Nephron (organoid): ENCODE data around the gene PTRH2.

ENCODE experiments used
- H3K27ac Mint-ChIP-seq, 3 experiments: 2 replicates each; pipeline ENCODE4 v1.8.0; 2020; ENCODE audit warnings: mixed read lengths in 3 of 3, mild to moderate bottlenecking in 2 of 3, moderate library complexity in 1 of 3
- H3K27me3 Mint-ChIP-seq: 2 replicates; pipeline ENCODE4 v1.8.0; 2021; ENCODE audit warnings: low read depth, mild to moderate bottlenecking, moderate library complexity, mixed read lengths
- H3K36me3 Mint-ChIP-seq: 2 replicates; pipeline ENCODE4 v1.8.0; 2020; ENCODE audit warnings: low read depth, mixed read lengths
- H3K4me1 Mint-ChIP-seq: 2 replicates; pipeline ENCODE4 v1.8.0; 2020; ENCODE audit warnings: mixed read lengths
- H3K4me3 Mint-ChIP-seq, 3 experiments: 2 replicates each; pipeline ENCODE4 v1.8.0; 2020; ENCODE audit warnings: mild to moderate bottlenecking in 3 of 3, mixed read lengths in 3 of 3, moderate library complexity in 2 of 3
- H3K9me3 Mint-ChIP-seq: 2 replicates; pipeline ENCODE4 v1.8.0; 2020; ENCODE audit warnings: mixed read lengths
- CTCF ChIP-seq, 3 experiments: fragments of 200-600 bp; sonication (generic); IDR thresholded peaks; one replicate each; pipeline ENCODE4 v1.5.0; 2021; ENCODE audit warnings: antibody characterized with exemption in 3 of 3; ENCODE audit not compliant: unreplicated experiment in 3 of 3

Gene PTRH2

GRCh38 chr17:59743842-59744241, 36.6 kb upstream of the PTRH2 start:
- no peak overlapping the region for H3K27ac Mint-ChIP-seq
- H3K36me3 Mint-ChIP-seq, result peaks cover 40% of the 10 kb centered on the region
- H3K27me3 Mint-ChIP-seq, result no peaks in the 10 kb centered on the region
- no peaks in the 10 kb centered on the region for H3K4me1 Mint-ChIP-seq
- H3K4me3 Mint-ChIP-seq, result no peak overlapping the region
- TF ChIP-seq CTCF (IDR thresholded peaks at IDR 0.05; ENCODE audit: unreplicated experiment in 3 of 3), result no peak
- peaks cover 14% of the 10 kb centered on the region for H3K9me3 Mint-ChIP-seq

- no peaks in the 10 kb centered on the region for H3K4me1 Mint-ChIP-seq
- H3K4me3 Mint-ChIP-seq, result no peak overlapping the region
- peaks cover 4% of the 10 kb centered on the region for H3K9me3 Mint-ChIP-seq
Measured at GRCh38 chr17:59737324-59737723, 30.1 kb upstream of the PTRH2 start.

GRCh38 chr17:59734226-59734625, 27.0 kb upstream of the PTRH2 start:
- Mint-ChIP-seq H3K4me1 (no peaks in the 10 kb centered on the region), H3K36me3 (peaks cover 15% of the 10 kb centered on the region), H3K27me3 (no peaks in the 10 kb centered on the region), H3K9me3 (no peaks in the 10 kb centered on the region), H3K4me3 (no peak overlapping the region), H3K27ac (no peak overlapping the region)
- no peak for TF ChIP-seq CTCF (IDR thresholded peaks at IDR 0.05; ENCODE audit: unreplicated experiment in 3 of 3)

More at GRCh38 chr17:59737324-59737723, 30.1 kb upstream of the PTRH2 start:
- Mint-ChIP-seq H3K27ac (no peak overlapping the region), H3K27me3 (no peaks in the 10 kb centered on the region), H3K36me3 (peaks cover 26% of the 10 kb centered on the region)
- no peak for TF ChIP-seq CTCF (IDR thresholded peaks at IDR 0.05; ENCODE audit: unreplicated experiment in 3 of 3)

- no peak for TF ChIP-seq CTCF (IDR thresholded peaks at IDR 0.05; ENCODE audit: unreplicated experiment in 3 of 3)
- Mint-ChIP-seq H3K27ac (no peak overlapping the region), H3K4me1 (no peaks in the 10 kb centered on the region), H3K27me3 (no peaks in the 10 kb centered on the region), H3K36me3 (peaks cover 15% of the 10 kb centered on the region), H3K9me3 (no peaks in the 10 kb centered on the region), H3K4me3 (no peak overlapping the region)
Measured at GRCh38 chr17:59733697-59734096, 26.5 kb upstream of the PTRH2 start.

- H3K9me3 Mint-ChIP-seq, result no peaks in the 10 kb centered on the region
- H3K4me1 Mint-ChIP-seq, result no peaks in the 10 kb centered on the region
- H3K36me3 Mint-ChIP-seq, result peaks cover 6% of the 10 kb centered on the region
- H3K4me3 Mint-ChIP-seq, result no peak overlapping the region
- no peaks in the 10 kb centered on the region for H3K27me3 Mint-ChIP-seq
- TF ChIP-seq CTCF (IDR thresholded peaks at IDR 0.05; ENCODE audit: unreplicated experiment in 3 of 3), result no peak
- H3K27ac Mint-ChIP-seq, result no peak overlapping the region
Measured at GRCh38 chr17:59730268-59730834, 23.1 kb upstream of the PTRH2 start.

GRCh38 chr17:59727817-59728533, 20.7 kb upstream of the PTRH2 start:
- Mint-ChIP-seq H3K4me3 (no peak overlapping the region), H3K9me3 (no peaks in the 10 kb centered on the region), H3K4me1 (peaks cover 6% of the 10 kb centered on the region), H3K27ac (no peak overlapping the region), H3K27me3 (no peaks in the 10 kb centered on the region), H3K36me3 (no peaks in the 10 kb centered on the region)
- TF ChIP-seq CTCF (IDR thresholded peaks at IDR 0.05; ENCODE audit: unreplicated experiment in 3 of 3), result no peak
